HFFc6 (cell line): ENCODE results near the gene GABRB3. TPM values are rescaled to one million over a fixed set of nuclear protein-coding genes. Genes with fewer than 3 reads are reported as not detected.

Source experiments
- DNase-seq: peaks from one replicate; pipeline ENCODE4 v3.0.0-alpha.2; 2018
- H3K27ac Mint-ChIP-seq: 2 replicates; pipeline ENCODE4 v1.8.0; 2020; ENCODE audit warnings: mild to moderate bottlenecking, mixed read lengths
- H3K27me3 Mint-ChIP-seq: 2 replicates; pipeline ENCODE4 v1.8.0; 2021; ENCODE audit warnings: mild to moderate bottlenecking, moderate library complexity, mixed read lengths; ENCODE audit not compliant: insufficient read depth
- H3K36me3 Mint-ChIP-seq: 2 replicates; pipeline ENCODE4 v1.8.0; 2021; ENCODE audit warnings: low read depth, mixed read lengths
- H3K4me1 Mint-ChIP-seq: 2 replicates; pipeline ENCODE4 v1.8.0; 2020; ENCODE audit warnings: low read depth, mixed read lengths
- H3K4me3 Mint-ChIP-seq: 2 replicates; pipeline ENCODE4 v1.8.0; 2020; ENCODE audit warnings: mild to moderate bottlenecking, moderate library complexity, mixed read lengths
- H3K9me3 Mint-ChIP-seq: 2 replicates; pipeline ENCODE4 v1.8.0; 2020; ENCODE audit warnings: mild to moderate bottlenecking, mixed read lengths
- CTCF ChIP-seq: fragments of 200-600 bp; sonication (generic); IDR thresholded peaks from 2 replicates; pipeline ENCODE4 v1.5.0; 2021; ENCODE audit warnings: antibody characterized with exemption, mild to moderate bottlenecking
- total RNA-seq, 6 experiments: library from RNA; stranded (reverse); fragmentation: NEBNext Ultra II Directional; extraction: Animal tissue kit (Norgen Biotek cat#: 25700); gene quantifications; 2 replicates in 1 of 6; 3 replicates in 5 of 6; pipeline ENCODE4 v1.2.3, GENCODE V29; 2021

GABRB3 gene
- total RNA-seq, 6 experiments from 2014 or later, result 0.46 to 5.2 (median 0.92) TPM

GRCh38 chr15:26561896-26562295 is 211.0 kb downstream of the GABRB3 start:
- no peak for TF ChIP-seq CTCF
- Mint-ChIP-seq H3K4me3 (no peak overlapping the region), H3K27ac (no peak overlapping the region), H3K9me3 (peaks cover 7% of the 10 kb centered on the region), H3K36me3 (no peaks in the 10 kb centered on the region; the same call in 1 of the 2 replicates), H3K27me3 (no peaks in the 10 kb centered on the region), H3K4me1 (no peaks in the 10 kb centered on the region)
- no peak for DNase-seq

GRCh38 chr15:26561130-26561529 is 211.7 kb downstream of the GABRB3 start:
- Mint-ChIP-seq H3K4me1 (no peaks in the 10 kb centered on the region), H3K9me3 (peaks cover 9% of the 10 kb centered on the region), H3K27me3 (no peaks in the 10 kb centered on the region), H3K4me3 (no peak overlapping the region), H3K27ac (no peak overlapping the region), H3K36me3 (no peaks in the 10 kb centered on the region; the same call in 1 of the 2 replicates)
- TF ChIP-seq CTCF, result no peak
- DNase-seq, result no peak

GRCh38 chr15:26555898-26556297 is 217.0 kb downstream of the GABRB3 start:
- TF ChIP-seq CTCF, result no peak
- no peak for DNase-seq
- Mint-ChIP-seq H3K9me3 (peaks cover 12% of the 10 kb centered on the region), H3K27ac (no peak overlapping the region), H3K4me1 (no peaks in the 10 kb centered on the region), H3K36me3 (no peaks in the 10 kb centered on the region), H3K4me3 (no peak overlapping the region), H3K27me3 (no peaks in the 10 kb centered on the region)

- Mint-ChIP-seq H3K36me3 (peaks cover 13% of the 10 kb centered on the region; the same call in 1 of the 2 replicates), H3K4me3 (no peak overlapping the region), H3K27ac (no peak overlapping the region), H3K4me1 (no peaks in the 10 kb centered on the region), H3K9me3 (peaks cover 30% of the 10 kb centered on the region), H3K27me3 (no peaks in the 10 kb centered on the region)
- TF ChIP-seq CTCF, result no peak
- no peak for DNase-seq
Measured at GRCh38 chr15:26551473-26551872, 221.4 kb downstream of the GABRB3 start.

- H3K27me3 Mint-ChIP-seq, result no peaks in the 10 kb centered on the region
- no peaks in the 10 kb centered on the region for H3K4me1 Mint-ChIP-seq
- H3K27ac Mint-ChIP-seq, result no peak overlapping the region
- H3K9me3 Mint-ChIP-seq, result peaks cover 30% of the 10 kb centered on the region
- H3K36me3 Mint-ChIP-seq, result peaks cover 13% of the 10 kb centered on the region; the same call in 1 of the 2 replicates
- H3K4me3 Mint-ChIP-seq, result no peak overlapping the region
- DNase-seq, result no peak
- no peak for TF ChIP-seq CTCF
Measured at GRCh38 chr15:26550880-26551279, 222.0 kb downstream of the GABRB3 start.

GRCh38 chr15:26537663-26538062 is 235.2 kb downstream of the GABRB3 start:
- no peak overlapping the region for H3K4me3 Mint-ChIP-seq
- TF ChIP-seq CTCF, result no peak
- no peaks in the 10 kb centered on the region for H3K4me1 Mint-ChIP-seq
- H3K9me3 Mint-ChIP-seq, result peaks cover 53% of the 10 kb centered on the region
- no peaks in the 10 kb centered on the region for H3K36me3 Mint-ChIP-seq
- DNase-seq, result no peak
- H3K27ac Mint-ChIP-seq, result no peak overlapping the region
- H3K27me3 Mint-ChIP-seq, result peaks cover 1% of the 10 kb centered on the region; the same call in 1 of the 2 replicates
